Smooth muscle cell (in vitro differentiated cells): ENCODE results near the gene XIRP2. TPM values are rescaled to one million over a fixed set of nuclear protein-coding genes. Genes with fewer than 3 reads are reported as not detected.

Experiments used
- DNase-seq: peaks from one replicate; lab custom pipeline; 2025; ENCODE audit not compliant: unreplicated experiment; lab: John Stamatoyannopoulos, UW
- H2AFZ ChIP-seq: fragments of 200-600 bp; sonication (generic); 2 replicates; pipeline ENCODE4 v1.6.0; 2016; ENCODE audit warnings: antibody characterized with exemption, low read depth, mild to moderate bottlenecking
- H3F3A ChIP-seq: fragments of 200-600 bp; sonication (generic); 2 replicates; pipeline ENCODE4 v1.6.0; 2017; ENCODE audit warnings: antibody characterized with exemption, low read depth
- H3K27ac ChIP-seq: fragments of 200-600 bp; sonication (generic); 2 replicates; pipeline ENCODE4 v1.5.1; 2016; ENCODE audit warnings: low read depth, mild to moderate bottlenecking
- H3K27me3 ChIP-seq: fragments of 200-600 bp; sonication (generic); 2 replicates; pipeline ENCODE4 v1.6.1; 2016; ENCODE audit warnings: low read depth, mild to moderate bottlenecking
- H3K36me3 ChIP-seq: fragments of 200-600 bp; sonication (generic); 2 replicates; pipeline ENCODE4 v1.5.1; 2016; ENCODE audit warnings: low read depth
- H3K4me1 ChIP-seq: fragments of 200-600 bp; sonication (generic); 2 replicates; pipeline ENCODE4 v1.5.1; 2016; ENCODE audit warnings: low read depth
- H3K4me2 ChIP-seq: fragments of 200-600 bp; sonication (generic); 2 replicates; pipeline ENCODE4 v1.6.0; 2016; ENCODE audit warnings: mild to moderate bottlenecking
- H3K4me3 ChIP-seq: fragments of 200-600 bp; sonication (generic); 2 replicates; pipeline ENCODE4 v1.5.1; 2016; ENCODE audit warnings: mild to moderate bottlenecking
- H3K79me2 ChIP-seq: fragments of 200-600 bp; sonication (generic); 2 replicates; pipeline ENCODE4 v1.6.0; 2016; ENCODE audit warnings: low read depth, mild to moderate bottlenecking
- H3K9ac ChIP-seq: fragments of 200-600 bp; sonication (generic); 2 replicates; pipeline ENCODE4 v1.6.0; 2016; ENCODE audit warnings: low read depth
- H3K9me3 ChIP-seq: fragments of 200-600 bp; sonication (generic); replicated peaks from 2 replicates; pipeline ENCODE4 v1.5.1; 2016; ENCODE audit warnings: low read depth
- H4K20me1 ChIP-seq: fragments of 200-600 bp; sonication (generic); 2 replicates; pipeline ENCODE4 v1.6.0; 2016; ENCODE audit warnings: low read depth
- CTCF ChIP-seq: fragments of 200-600 bp; sonication (generic); IDR thresholded peaks from 2 replicates; pipeline ENCODE4 v1.5.1; 2017; ENCODE audit warnings: borderline replicate concordance, mild to moderate bottlenecking, antibody characterized with exemption; ENCODE audit not compliant: insufficient read depth, poor library complexity, severe bottlenecking
- WGBS: methylation state at CpG from one replicate; pipeline ENCODE4 v1.1.7; 2016; ENCODE audit warnings: low lambda C conversion rate; 5-methylcytosine and 5-hydroxymethylcytosine counted together
- polyA plus RNA-seq: library from polyadenylated mRNA; unstranded; fragments of >200 nt; fragmentation: Nextera tagmentation; extraction: Ambion mirVana; gene quantifications from 2 replicates; pipeline ENCODE4 v1.2.1, GENCODE V29; 2016
- total RNA-seq: library from RNA; depleted of rRNA; stranded (reverse); fragments of >200 nt; gene quantifications from 2 replicates; pipeline ENCODE4 v1.2.3, GENCODE V29; 2014

XIRP2 gene
- total and polyA plus RNA-seq, 2 experiments from 2014 or later: not detected

GRCh38 chr2:166972002-166972401 lies 83.7 kb downstream of the XIRP2 start:
- no peaks in the 10 kb centered on the region for H3K4me1 ChIP-seq
- DNase-seq: no peak
- H3K4me3 ChIP-seq: peak overlapping the region; percentile 10
- H3K36me3 ChIP-seq: no peaks in the 10 kb centered on the region
- no peaks in the 10 kb centered on the region for H3K27me3 ChIP-seq
- H3K9ac ChIP-seq: no peak overlapping the region
- peak overlapping the region; percentile 5 for H2AFZ ChIP-seq
- no peaks in the 10 kb centered on the region for H3F3A ChIP-seq
- TF ChIP-seq CTCF: no peak
- H3K27ac ChIP-seq: no peak overlapping the region
- no peaks in the 10 kb centered on the region for H4K20me1 ChIP-seq
- WGBS: 70% methylated on average over 4 of the region's 4 CpGs
- no peaks in the 10 kb centered on the region for H3K79me2 ChIP-seq
- H3K4me2 ChIP-seq: no peak overlapping the region
- H3K9me3 ChIP-seq: no peaks in the 10 kb centered on the region

GRCh38 chr2:166972418-166972817 lies 84.1 kb downstream of the XIRP2 start:
- Histone ChIP-seq H3K27me3 (no peaks in the 10 kb centered on the region), H2AFZ (peak overlapping the region; percentile 5), H3F3A (no peaks in the 10 kb centered on the region), H3K4me3 (peak overlapping the region; percentile 10), H3K79me2 (no peaks in the 10 kb centered on the region), H3K27ac (no peak overlapping the region), H3K36me3 (no peaks in the 10 kb centered on the region), H4K20me1 (no peaks in the 10 kb centered on the region), H3K9ac (no peak overlapping the region), H3K9me3 (no peaks in the 10 kb centered on the region), H3K4me2 (no peak overlapping the region), H3K4me1 (no peaks in the 10 kb centered on the region)
- no peak for DNase-seq
- TF ChIP-seq CTCF: no peak

DNA sequence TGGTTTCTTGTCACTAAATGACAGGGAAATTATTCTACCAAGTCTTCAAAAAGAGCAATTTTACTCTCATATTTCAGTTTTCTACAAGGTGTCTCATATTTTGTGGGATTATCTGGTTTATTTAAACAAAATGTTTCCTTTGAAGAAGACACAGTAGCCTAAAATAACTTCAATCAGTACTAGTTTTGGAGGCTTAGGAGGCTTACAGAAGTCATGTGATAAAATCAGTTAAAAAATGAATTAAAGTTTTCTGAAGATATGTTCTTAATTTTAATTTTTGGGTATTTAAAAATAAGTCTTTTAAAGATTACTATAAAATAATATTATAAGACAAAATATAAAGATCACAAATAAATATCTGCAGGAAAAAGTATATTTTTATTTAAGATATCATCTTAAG lies 95.9 kb downstream of the XIRP2 start:
- Histone ChIP-seq H3K79me2 (no peaks in the 10 kb centered on the region), H3F3A (no peaks in the 10 kb centered on the region), H3K27me3 (no peaks in the 10 kb centered on the region), H3K4me2 (no peak overlapping the region), H3K9me3 (no peaks in the 10 kb centered on the region), H3K36me3 (no peaks in the 10 kb centered on the region), H4K20me1 (no peaks in the 10 kb centered on the region), H3K9ac (no peak overlapping the region), H3K4me3 (no peak overlapping the region), H2AFZ (no peak overlapping the region), H3K27ac (no peak overlapping the region), H3K4me1 (no peaks in the 10 kb centered on the region)
- no peak for TF ChIP-seq CTCF
- DNase-seq: no peak

GRCh38 chr2:166984797-166985196 lies 96.5 kb downstream of the XIRP2 start:
- DNase-seq: no peak
- Histone ChIP-seq H3K36me3 (no peaks in the 10 kb centered on the region), H2AFZ (no peak overlapping the region), H3K9ac (no peak overlapping the region), H3K4me2 (no peak overlapping the region), H3K27ac (no peak overlapping the region), H3F3A (no peaks in the 10 kb centered on the region), H3K79me2 (no peaks in the 10 kb centered on the region), H3K27me3 (no peaks in the 10 kb centered on the region), H3K4me1 (no peaks in the 10 kb centered on the region), H3K9me3 (no peaks in the 10 kb centered on the region), H4K20me1 (no peaks in the 10 kb centered on the region), H3K4me3 (no peak overlapping the region)
- no peak for TF ChIP-seq CTCF
